ENCODE results near the gene DTNA.

- TF ChIP-seq ATF3 (IDR thresholded peaks at IDR 0.05) (no peak), CTCF (IDR thresholded peaks at IDR 0.05 in 2 of 3, conservative IDR thresholded peaks at IDR 0.05 in 1 of 3; ENCODE audit: borderline replicate concordance in 1 of 3, insufficient read depth in 1 of 3, low read depth in 2 of 3, low read length in 2 of 3) (no peak), POLR2A (IDR thresholded peaks at IDR 0.05; ENCODE audit: borderline replicate concordance, extremely low read depth, insufficient read depth, insufficient read length) (no peak), RAD21 (IDR thresholded peaks at IDR 0.05; ENCODE audit: low read depth) (no peak)
Observed at GRCh38 chr18:34802959-34803358, 92.9 kb downstream of the DTNA start.

Data from HCT116 (cell line).